Fibroblast of lung (primary cell): ENCODE data around the gene SAMD3. TPM values are rescaled to one million over a fixed set of nuclear protein-coding genes. Genes with fewer than 3 reads are reported as not detected.

Experiments used
- DNase-seq, 2 donors: peaks; one replicate each; pipeline versions ENCODE4 v3.0.0 to v3.0.0-alpha.2; 2010; ENCODE audit warnings: low read depth in 2 of 2
- H2AFZ ChIP-seq: 2 replicates; pipeline ENCODE4 v1.5.1; 2012; ENCODE audit warnings: low read length, control low read depth, inconsistent platforms
- H3K27ac ChIP-seq: 2 replicates; pipeline ENCODE4 v1.5.1; 2011; ENCODE audit warnings: low read length, control low read depth; ENCODE audit not compliant: insufficient read depth
- H3K27me3 ChIP-seq: 2 replicates; pipeline ENCODE4 v1.5.1; 2011; ENCODE audit warnings: mild to moderate bottlenecking, low read length; ENCODE audit not compliant: control insufficient read depth, insufficient read depth
- H3K36me3 ChIP-seq: 2 replicates; pipeline ENCODE4 v1.5.1; 2011; ENCODE audit warnings: low read length; ENCODE audit not compliant: control insufficient read depth, insufficient read depth
- H3K4me1 ChIP-seq: 2 replicates; pipeline ENCODE4 v1.5.1; 2011; ENCODE audit warnings: low read length; ENCODE audit not compliant: control insufficient read depth, insufficient read depth; ENCODE audit errors: extremely low read depth
- H3K4me2 ChIP-seq: 2 replicates; pipeline ENCODE4 v1.5.1; 2011; ENCODE audit warnings: low read length, control low read depth; ENCODE audit not compliant: insufficient read depth; ENCODE audit errors: extremely low read depth
- H3K4me3 ChIP-seq, 4 experiments: fragments of 200-600 bp in 1 of 4; sonication (generic) in 1 of 4; replicated peaks in 1 of 4; 2 replicates each; pipeline ENCODE4 v1.5.1; 2011 to 2016; ENCODE audit warnings: low read length in 4 of 4, low read depth in 3 of 4, mild to moderate bottlenecking in 3 of 4, control low read depth in 2 of 4, inconsistent platforms in 1 of 4, mixed read lengths in 1 of 4; ENCODE audit not compliant: insufficient read depth in 1 of 4; ENCODE audit errors: control extremely low read depth in 1 of 4
- H3K79me2 ChIP-seq: 2 replicates; pipeline ENCODE4 v1.5.1; 2012; ENCODE audit warnings: mild to moderate bottlenecking, low read length, inconsistent platforms; ENCODE audit not compliant: control insufficient read depth, insufficient read depth
- H3K9ac ChIP-seq: 2 replicates; pipeline ENCODE4 v1.5.1; 2011; ENCODE audit warnings: mild to moderate bottlenecking, low read length, control low read depth; ENCODE audit not compliant: insufficient read depth
- H3K9me3 ChIP-seq: 2 replicates; pipeline ENCODE4 v1.5.1; 2012; ENCODE audit warnings: low read depth, low read length; ENCODE audit not compliant: control insufficient read depth, insufficient read depth
- H4K20me1 ChIP-seq: 2 replicates; pipeline ENCODE4 v1.5.1; 2011; ENCODE audit warnings: low read length; ENCODE audit not compliant: control insufficient read depth, insufficient read depth; ENCODE audit errors: extremely low read depth
- CTCF ChIP-seq, 2 donors: IDR thresholded peaks in 1 of 2; conservative IDR thresholded peaks in 1 of 2; 1 replicate in 1 of 2; 2 replicates in 1 of 2; pipeline ENCODE4 v1.5.1; 2011 to 2012; ENCODE audit warnings: low read length in 2 of 2, control low read depth in 1 of 2, inconsistent platforms in 1 of 2, low read depth in 1 of 2, mild to moderate bottlenecking in 1 of 2
- EZH2 ChIP-seq: IDR thresholded peaks from 2 replicates; pipeline ENCODE4 v1.5.1; 2012; ENCODE audit warnings: low read length, control low read depth, mild to moderate bottlenecking; ENCODE audit errors: missing control alignments
- polyA plus RNA-seq, 2 donors: library from polyadenylated mRNA; depleted of rRNA in 1 of 2; stranded (reverse) in 1 of 2; unstranded in 1 of 2; fragments of >200 nt; gene quantifications; 2 replicates each; pipeline ENCODE4 v1.2.1, GENCODE V29; 2011 to 2012; ENCODE audit warnings: missing spikeins in 1 of 2
- total RNA-seq: library from RNA; depleted of rRNA; stranded (reverse); fragments of >200 nt; gene quantifications from 2 replicates; pipeline ENCODE4 v1.2.1, GENCODE V29; 2014

The SAMD3 gene
- total and polyA plus RNA-seq, 2 donors (not counting 1 experiment from before 2014, with no cell fraction given): 1.5 to 2.8 TPM

- H3K4me3 ChIP-seq: no peak overlapping the region
- H3K27me3 ChIP-seq: no peaks in the 10 kb centered on the region
- H3K9me3 ChIP-seq: no peaks in the 10 kb centered on the region
- no peaks in the 10 kb centered on the region for H4K20me1 ChIP-seq
- H3K9ac ChIP-seq: no peak overlapping the region
- H3K27ac ChIP-seq: no peak overlapping the region
- no peaks in the 10 kb centered on the region for H3K4me1 ChIP-seq
- DNase-seq: no peak
- H3K4me2 ChIP-seq: no peak overlapping the region
- no peaks in the 10 kb centered on the region for H3K79me2 ChIP-seq
- no peak overlapping the region for H2AFZ ChIP-seq
- H3K36me3 ChIP-seq: no peaks in the 10 kb centered on the region
- TF ChIP-seq EZH2: no peak
- no peak for TF ChIP-seq CTCF (conservative IDR thresholded peaks at IDR 0.05 in 1 of 2, IDR thresholded peaks at IDR 0.05 in 1 of 2; ENCODE audit: low read depth in 1 of 2, low read length in 2 of 2)
Measured at GRCh38 chr6:130099119-130099518, 123.6 kb downstream of the SAMD3 start.

- H3K36me3 ChIP-seq: no peaks in the 10 kb centered on the region
Measured at GRCh38 chr6:130098317-130098716, 124.4 kb downstream of the SAMD3 start.

More at GRCh38 chr6:130098317-130098716, 124.4 kb downstream of the SAMD3 start:
- no peaks in the 10 kb centered on the region for H3K4me1 ChIP-seq
- H3K9ac ChIP-seq: no peak overlapping the region
- no peaks in the 10 kb centered on the region for H3K9me3 ChIP-seq
- no peak overlapping the region for H3K27ac ChIP-seq
- TF ChIP-seq CTCF (conservative IDR thresholded peaks at IDR 0.05 in 1 of 2, IDR thresholded peaks at IDR 0.05 in 1 of 2; ENCODE audit: low read depth in 1 of 2, low read length in 2 of 2): no peak
- TF ChIP-seq EZH2: no peak
- H3K79me2 ChIP-seq: no peaks in the 10 kb centered on the region
- H3K4me3 ChIP-seq: no peak overlapping the region
- H3K27me3 ChIP-seq: no peaks in the 10 kb centered on the region
- no peaks in the 10 kb centered on the region for H4K20me1 ChIP-seq
- no peak overlapping the region for H3K4me2 ChIP-seq
- DNase-seq: no peak
- H2AFZ ChIP-seq: no peak overlapping the region

Other genes starting within 250 kb of the SAMD3 start
- 5.6 and 6.4 TPM in 2 replicates for gene L3MBTL3, start 204.4 kb downstream of the SAMD3 start, total RNA-seq
- gene L3MBTL3, start 204.4 kb downstream of the SAMD3 start, polyA plus RNA-seq: 3.6 and 6.7 TPM in 2 replicates
- 44.2 and 51.7 TPM in 2 replicates for gene TMEM200A, start 143.1 kb upstream of the SAMD3 start, total RNA-seq
- gene TMEM200A, start 143.1 kb upstream of the SAMD3 start, polyA plus RNA-seq: 50.2 and 70.5 TPM in 2 replicates